Liver (tissue), 3 donors: ENCODE data around the gene CDH13.

Experiments
- FOXA1 ChIP-seq: IDR thresholded peaks from 2 replicates; pipeline ENCODE4 v1.6.1; 2016; ENCODE audit warnings: antibody characterized with exemption
- GABPA ChIP-seq, 2 donors: IDR thresholded peaks in 1 of 2; conservative IDR thresholded peaks in 1 of 2; 2 replicates each; pipeline ENCODE4 v1.6.1; 2016; ENCODE audit warnings: antibody characterized with exemption in 2 of 2, mild to moderate bottlenecking in 1 of 2, moderate library complexity in 1 of 2
- RAD21 ChIP-seq, 2 donors: IDR thresholded peaks; 2 replicates each; pipeline ENCODE4 v1.6.1; 2016; ENCODE audit warnings: antibody characterized with exemption in 2 of 2, mild to moderate bottlenecking in 2 of 2
- SP1 ChIP-seq: IDR thresholded peaks from 2 replicates; pipeline ENCODE4 v1.6.1; 2018; ENCODE audit warnings: antibody characterized with exemption, mild to moderate bottlenecking
- TAF1 ChIP-seq: conservative IDR thresholded peaks from 2 replicates; pipeline ENCODE4 v1.6.1; 2016; ENCODE audit warnings: antibody characterized with exemption, mild to moderate bottlenecking
- YY1 ChIP-seq: IDR thresholded peaks from 2 replicates; pipeline ENCODE4 v1.6.1; 2016; ENCODE audit warnings: antibody characterized with exemption, mild to moderate bottlenecking
- TF ChIP-seq, protein P1 (sequence below): IDR thresholded peaks from 2 replicates; pipeline ENCODE4 v1.6.1; 2016; ENCODE audit warnings: antibody characterized with exemption
- TF ChIP-seq, protein P2 (sequence below): fragments of 150-350 bp; IDR thresholded peaks from 2 replicates; pipeline ENCODE4 v1.5.1; 2017; ENCODE audit warnings: improper control_type of control experiment, low read depth, low read length; ENCODE audit not compliant: missing input control
- TF ChIP-seq, protein P3 (sequence below): IDR thresholded peaks from 2 replicates; pipeline ENCODE4 v1.6.1; 2016; ENCODE audit warnings: antibody characterized with exemption
- donor health status: healthy.
- donor health status: healthy.

DNA sequence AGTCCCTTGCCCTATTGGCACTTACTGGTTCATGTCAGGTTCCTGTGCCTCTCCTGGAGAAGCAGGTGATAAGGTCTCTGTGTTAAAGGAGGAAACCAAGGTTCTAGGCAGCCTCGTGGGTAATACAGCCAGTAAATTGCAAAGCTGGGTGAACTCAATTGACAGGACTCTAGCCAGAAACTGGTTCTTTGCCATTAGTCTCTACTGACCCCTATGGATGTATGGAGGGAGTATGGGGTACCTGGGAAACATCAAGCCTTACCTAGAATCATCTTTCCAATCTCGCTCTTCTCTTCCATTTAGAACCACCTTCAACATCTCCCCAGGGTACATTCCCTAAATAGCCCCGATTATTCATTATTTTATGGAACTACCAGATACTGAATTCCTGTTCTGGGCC lies 169.3 kb downstream of the CDH13 start:
- TF ChIP-seq, protein P1, sequence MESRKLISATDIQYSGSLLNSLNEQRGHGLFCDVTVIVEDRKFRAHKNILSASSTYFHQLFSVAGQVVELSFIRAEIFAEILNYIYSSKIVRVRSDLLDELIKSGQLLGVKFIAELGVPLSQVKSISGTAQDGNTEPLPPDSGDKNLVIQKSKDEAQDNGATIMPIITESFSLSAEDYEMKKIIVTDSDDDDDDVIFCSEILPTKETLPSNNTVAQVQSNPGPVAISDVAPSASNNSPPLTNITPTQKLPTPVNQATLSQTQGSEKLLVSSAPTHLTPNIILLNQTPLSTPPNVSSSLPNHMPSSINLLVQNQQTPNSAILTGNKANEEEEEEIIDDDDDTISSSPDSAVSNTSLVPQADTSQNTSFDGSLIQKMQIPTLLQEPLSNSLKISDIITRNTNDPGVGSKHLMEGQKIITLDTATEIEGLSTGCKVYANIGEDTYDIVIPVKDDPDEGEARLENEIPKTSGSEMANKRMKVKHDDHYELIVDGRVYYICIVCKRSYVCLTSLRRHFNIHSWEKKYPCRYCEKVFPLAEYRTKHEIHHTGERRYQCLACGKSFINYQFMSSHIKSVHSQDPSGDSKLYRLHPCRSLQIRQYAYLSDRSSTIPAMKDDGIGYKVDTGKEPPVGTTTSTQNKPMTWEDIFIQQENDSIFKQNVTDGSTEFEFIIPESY: no peak
- no peak for TF ChIP-seq FOXA1
- TF ChIP-seq, protein P2, sequence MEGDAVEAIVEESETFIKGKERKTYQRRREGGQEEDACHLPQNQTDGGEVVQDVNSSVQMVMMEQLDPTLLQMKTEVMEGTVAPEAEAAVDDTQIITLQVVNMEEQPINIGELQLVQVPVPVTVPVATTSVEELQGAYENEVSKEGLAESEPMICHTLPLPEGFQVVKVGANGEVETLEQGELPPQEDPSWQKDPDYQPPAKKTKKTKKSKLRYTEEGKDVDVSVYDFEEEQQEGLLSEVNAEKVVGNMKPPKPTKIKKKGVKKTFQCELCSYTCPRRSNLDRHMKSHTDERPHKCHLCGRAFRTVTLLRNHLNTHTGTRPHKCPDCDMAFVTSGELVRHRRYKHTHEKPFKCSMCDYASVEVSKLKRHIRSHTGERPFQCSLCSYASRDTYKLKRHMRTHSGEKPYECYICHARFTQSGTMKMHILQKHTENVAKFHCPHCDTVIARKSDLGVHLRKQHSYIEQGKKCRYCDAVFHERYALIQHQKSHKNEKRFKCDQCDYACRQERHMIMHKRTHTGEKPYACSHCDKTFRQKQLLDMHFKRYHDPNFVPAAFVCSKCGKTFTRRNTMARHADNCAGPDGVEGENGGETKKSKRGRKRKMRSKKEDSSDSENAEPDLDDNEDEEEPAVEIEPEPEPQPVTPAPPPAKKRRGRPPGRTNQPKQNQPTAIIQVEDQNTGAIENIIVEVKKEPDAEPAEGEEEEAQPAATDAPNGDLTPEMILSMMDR: no peak
- TF ChIP-seq, protein P3, sequence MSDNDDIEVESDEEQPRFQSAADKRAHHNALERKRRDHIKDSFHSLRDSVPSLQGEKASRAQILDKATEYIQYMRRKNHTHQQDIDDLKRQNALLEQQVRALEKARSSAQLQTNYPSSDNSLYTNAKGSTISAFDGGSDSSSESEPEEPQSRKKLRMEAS: no peak
- no peak for TF ChIP-seq YY1
- no peak for TF ChIP-seq TAF1
- TF ChIP-seq SP1: no peak
- TF ChIP-seq RAD21 (IDR thresholded peaks at IDR 0.05): peak in 1 of 2 donors; percentile 16
- TF ChIP-seq GABPA (IDR thresholded peaks at IDR 0.05 in 1 of 2, conservative IDR thresholded peaks at IDR 0.05 in 1 of 2): no peak
